Amniotic epithelial cell (primary cell): ENCODE data around the gene S100A4.
"Not testable (repeated sequence)": the region's sequence is repeated elsewhere in the genome, so short reads cannot be mapped to it uniquely, and the experiment has no call there.

ENCODE experiments used
- DNase-seq: peaks from one replicate; pipeline ENCODE4 v3.0.0-alpha.2; 2010; ENCODE audit warnings: low read depth

S100A4 gene

DNA sequence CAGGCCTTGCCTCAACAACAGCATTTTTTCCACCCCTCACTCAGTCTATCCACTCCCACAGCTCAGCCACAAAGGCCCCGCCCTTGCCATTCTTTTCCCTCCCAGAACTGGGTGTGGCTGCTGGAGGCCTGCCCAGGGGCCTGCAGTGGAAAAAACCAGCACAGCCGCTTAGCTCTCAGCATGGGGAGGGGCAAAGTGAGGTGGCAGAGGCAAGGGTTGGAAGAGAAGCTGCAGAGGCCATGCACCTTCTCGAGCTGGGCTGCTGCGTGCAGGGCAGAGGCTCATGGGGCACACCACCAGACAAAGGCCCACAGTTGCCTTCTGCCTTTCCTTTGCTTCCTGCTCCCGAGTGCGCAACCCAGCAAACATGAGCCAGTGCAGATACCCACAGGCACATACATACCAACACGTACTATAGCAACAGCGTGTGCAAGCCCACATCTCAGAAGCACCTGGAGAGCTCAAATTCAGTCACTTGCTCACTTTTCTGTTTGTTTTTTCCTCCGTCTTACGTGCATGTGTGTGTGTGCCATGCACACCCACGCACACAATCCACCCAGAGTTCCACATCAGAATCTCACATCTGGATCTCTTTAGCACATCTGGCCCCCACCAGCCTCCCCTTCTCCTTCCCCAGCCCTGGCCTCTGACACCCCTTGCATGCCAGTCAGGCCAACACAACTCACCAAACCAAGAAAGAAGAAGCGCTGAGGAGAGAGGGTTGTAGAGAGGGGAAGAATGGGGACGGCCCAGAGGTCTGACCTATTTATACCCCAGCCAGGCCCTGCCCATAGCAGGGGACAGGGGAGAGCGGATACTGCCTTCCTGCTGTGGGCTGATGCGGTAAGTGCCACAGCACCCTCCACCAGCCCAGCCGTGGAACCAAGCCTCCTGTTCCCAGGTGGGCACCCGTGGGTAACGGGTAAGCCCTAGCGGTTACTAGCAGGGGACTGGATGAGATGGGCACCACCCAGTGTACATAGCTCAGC is at the start of gene S100A4:
S100A4 (minus strand) TSS at position 740 of the 989 bp plus-strand sequence. CDS start 1,012 bp downstream, outside the sequence.
- DNase-seq: peak; percentile 95

DNA sequence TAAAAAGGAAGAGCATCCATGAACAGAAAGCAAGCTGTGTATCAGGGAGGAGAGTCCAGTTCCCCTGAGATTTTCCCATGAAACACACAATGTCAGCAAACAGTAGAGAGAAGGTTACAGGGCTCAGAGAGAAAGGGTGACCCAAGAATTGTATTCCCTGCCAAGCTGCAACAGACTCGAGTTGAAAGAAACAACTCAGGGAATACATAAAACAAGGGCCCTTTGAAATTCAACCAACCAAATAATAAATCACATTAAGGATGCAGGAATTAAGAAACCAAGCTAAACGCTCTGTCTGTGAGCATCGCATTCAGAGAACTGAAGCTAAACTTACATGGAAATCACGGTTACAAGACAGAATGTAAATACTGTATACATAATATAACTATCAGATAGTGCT is 47.1 kb upstream of the S100A4 start:
- no peak for DNase-seq

DNA sequence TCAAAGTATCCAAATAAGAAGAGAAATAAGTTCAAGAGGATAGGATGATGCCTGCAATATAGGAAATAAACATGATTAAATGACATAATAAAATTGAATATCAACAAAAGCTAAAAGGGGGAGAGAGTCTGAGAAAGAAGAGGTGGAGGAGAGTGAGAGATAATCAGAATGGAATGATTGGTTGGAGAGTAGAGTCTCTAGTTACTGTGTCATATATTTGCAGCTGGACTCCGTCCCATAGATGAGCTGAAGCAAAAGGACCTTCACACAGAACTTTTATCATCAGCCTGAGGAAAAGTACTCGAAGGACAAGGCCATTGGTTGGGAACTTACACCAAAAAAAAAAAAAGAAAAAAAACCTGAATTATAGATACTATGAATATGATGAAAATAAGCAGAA is 42.9 kb upstream of the S100A4 start:
- no peak for DNase-seq

DNA sequence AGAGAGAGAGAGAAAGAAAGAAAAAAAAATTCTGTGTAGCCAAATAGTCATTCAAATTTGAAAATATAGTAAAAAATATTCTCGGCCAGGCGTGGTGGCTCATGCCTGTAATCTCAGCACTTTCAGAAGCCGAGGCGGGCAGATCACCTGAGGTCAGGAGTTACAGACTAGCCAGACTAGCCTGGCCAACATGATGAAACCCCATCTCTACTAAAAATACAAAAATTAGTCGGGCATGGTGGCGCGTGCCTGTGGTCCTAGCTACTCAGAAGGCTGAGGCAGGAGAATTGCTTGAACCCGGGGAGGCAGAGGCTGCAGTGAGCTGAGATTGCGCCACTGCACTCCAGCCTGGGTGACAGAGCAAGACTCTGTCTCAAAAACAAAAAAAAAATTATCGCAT is 42.4 kb upstream of the S100A4 start:
- DNase-seq: not testable (repeated sequence)

DNA sequence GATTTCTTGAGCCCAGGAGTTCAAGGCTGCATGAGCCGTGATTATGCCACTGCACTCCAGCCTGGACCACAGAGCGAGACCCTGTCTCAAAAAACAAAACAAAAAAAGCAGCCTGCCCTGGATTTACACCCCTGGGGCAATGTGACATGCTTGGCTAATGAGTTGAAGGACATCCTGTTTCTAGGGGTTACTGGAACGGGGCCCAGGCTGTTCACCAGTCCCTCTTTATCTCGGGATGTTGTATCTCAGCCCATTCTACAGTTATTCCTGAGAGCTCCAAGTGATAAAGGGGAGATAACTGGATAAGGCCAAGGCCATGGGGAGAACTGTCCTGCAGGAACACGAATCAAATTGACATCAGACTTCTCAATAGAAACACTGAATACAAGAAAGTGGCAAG is 41.7 kb upstream of the S100A4 start:
- no peak for DNase-seq

DNA sequence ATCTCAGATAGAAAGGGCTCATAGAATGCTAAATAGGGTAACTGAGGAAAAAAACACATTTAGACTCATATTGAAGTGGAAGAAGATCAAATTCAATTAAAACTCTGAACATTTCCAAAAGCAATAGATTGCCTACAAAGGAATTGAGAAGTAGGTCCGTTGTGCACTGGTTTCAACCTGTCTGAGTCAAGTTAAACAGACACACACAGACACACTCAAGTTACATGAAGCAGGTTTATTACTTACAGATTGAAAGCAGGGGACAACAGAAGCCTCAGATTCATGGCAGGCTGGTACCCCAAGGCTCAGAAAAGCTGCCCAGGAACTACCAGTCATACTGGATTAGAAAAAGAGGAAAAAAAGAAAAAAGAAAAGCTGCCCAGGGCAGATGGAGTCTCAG is 40.7 kb upstream of the S100A4 start:
- DNase-seq: no peak

DNA sequence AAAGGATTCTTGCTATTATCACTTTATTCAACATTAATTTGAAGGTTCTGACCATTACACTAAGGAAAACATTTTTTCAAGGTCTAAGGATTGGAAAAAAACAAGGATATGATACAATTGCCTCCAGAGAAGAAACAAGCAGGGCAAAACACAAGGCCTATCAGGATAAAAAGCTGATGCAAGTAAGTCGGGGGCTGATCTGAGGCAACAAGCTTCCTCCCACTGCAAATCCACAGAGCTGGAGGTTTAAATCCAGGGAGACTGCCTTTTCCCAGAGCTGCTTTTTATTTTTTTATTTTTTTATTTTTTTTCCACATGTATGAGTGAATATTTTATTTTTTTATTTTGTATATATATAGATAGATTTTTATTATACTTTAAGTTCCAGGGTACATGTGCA is 39.4 kb upstream of the S100A4 start:
- DNase-seq: peak; percentile 31

DNA sequence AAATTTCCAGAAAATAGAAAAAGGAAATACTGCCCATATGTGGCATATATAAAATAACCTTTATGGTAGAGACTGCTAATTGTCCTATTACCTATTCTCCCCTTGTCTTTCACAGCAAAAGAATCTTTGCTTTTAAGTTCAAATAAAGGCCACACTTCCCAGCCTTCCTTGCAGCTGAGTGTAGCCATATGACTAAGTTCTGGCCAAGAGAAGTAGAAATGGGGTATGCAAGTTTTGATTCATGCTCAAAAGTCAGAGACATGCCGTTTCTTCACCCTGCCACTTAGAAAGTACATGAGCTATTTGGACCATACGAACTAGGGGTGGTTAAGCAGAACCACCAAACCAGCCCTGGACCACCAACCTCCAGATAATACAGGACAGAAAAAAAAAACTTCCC is 38.4 kb upstream of the S100A4 start:
- DNase-seq: peak; percentile 35

DNA sequence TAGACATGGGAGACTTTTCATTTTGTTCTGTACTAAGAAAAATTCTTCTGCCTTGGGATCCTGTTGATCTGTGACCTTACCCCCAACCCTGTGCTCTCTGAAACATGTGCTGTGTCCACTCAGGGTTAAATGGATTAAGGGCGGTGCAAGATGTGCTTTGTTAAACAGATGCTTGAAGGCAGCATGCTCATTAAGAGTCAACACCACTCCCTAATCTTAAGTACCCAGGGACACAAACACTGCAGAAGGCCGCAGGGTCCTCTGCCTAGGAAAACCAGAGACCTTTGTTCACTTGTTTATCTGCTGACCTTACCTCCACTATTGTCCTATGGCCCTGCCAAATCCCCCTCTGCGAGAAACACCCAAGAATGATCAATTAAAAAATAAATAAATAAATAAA is 37.9 kb upstream of the S100A4 start:
- DNase-seq: not testable (repeated sequence)

DNA sequence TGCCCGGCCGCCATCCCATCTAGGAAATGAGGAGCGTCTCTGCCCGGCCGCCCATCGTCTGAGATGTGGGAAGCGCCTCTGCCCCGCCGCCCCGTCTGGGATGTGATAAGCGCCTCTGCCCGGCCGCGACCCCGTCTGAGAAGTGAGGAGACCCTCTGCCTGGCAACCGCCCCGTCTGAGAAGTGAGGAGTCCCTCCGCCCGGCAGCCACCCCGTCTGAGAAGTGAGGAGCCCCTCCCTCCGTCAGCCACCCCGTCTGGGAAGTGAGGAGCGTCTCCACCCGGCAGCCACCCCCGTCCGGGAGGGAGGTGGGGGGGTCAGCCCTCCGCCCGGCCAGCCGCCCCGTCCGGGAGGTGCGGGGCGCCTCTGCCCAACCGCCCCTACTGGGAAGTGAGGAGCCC is 37.2 kb upstream of the S100A4 start:
- DNase-seq: not testable (repeated sequence)

DNA sequence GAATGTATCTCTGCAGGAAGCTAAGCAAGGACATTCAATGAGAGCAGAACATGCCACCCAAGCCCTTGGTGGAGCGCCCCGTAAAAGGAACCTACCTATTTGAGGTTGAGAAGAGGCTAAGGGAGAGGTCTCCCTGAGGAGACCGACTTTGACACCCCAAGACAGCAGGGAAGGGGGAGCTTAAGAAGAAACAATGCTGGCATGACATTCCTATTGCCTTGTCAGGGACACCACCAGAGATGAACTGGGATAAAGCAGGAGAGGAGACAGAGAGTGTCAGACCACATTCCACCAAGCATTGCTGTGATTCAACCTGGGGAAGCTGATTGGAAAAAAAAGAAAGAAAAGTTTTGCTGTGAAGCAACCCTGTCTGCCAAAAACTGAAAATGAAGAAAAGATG is 33.3 kb upstream of the S100A4 start:
- no peak for DNase-seq

DNA sequence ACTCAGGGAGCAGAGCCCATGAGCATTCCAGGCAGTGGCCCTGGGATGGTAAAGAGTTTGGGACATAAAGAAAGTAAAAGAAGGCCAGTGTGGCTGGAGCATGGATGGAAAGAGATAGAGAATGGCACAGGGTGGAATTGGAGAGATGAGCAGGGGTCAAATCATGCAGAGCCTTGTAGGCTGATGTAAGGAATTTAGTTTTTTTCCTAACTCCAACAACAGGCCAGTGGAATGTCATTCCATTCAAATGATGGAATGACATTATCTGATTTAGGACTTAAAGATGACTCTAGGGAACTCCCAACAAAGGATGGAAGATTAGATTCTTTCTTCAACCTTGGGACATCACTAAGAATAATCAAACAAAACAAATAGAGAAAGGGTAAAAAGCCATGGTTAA is 32.9 kb upstream of the S100A4 start:
- DNase-seq: peak; percentile 52

DNA sequence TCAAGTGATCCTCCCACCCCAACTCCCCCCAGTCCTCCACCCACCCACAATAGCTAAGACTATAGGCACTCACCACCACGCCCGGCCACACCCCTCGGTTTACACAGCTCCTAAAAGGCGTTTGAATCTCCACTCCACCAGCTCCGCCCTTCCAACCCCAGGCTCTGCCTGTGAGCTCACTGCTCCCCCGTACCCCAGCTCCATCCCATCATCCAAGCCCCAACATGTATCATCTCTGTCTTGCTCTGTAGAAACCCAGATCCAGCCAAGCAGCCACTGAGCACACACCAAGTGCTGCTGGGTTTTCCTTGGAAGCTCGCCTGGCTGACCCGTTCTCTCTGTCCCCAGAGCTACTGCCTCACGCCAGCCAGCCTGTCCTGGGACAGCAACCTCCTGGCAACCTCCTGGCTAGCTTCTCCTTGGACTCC is 32.0 kb upstream of the S100A4 start:
- no peak for DNase-seq

DNA sequence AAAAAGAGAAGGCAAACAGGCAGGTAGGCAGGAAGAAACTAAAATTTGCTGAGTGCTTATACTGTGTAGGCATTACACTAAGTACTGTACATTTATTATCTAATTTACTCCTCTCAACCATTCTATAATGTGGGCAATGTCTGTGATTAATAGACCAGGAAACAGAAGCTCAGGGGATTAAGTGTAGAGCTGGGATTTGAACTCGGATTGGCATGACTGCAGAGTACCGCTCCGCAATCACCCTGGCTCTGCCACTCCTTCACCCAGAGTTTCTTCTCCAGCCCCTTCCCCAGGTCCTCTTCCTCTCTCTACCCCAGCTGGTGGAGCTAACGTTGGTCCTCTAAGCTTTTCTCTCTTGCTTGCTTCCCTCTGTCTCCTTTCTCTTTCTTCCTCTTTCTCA is 31.5 kb upstream of the S100A4 start:
- DNase-seq: no peak

DNA sequence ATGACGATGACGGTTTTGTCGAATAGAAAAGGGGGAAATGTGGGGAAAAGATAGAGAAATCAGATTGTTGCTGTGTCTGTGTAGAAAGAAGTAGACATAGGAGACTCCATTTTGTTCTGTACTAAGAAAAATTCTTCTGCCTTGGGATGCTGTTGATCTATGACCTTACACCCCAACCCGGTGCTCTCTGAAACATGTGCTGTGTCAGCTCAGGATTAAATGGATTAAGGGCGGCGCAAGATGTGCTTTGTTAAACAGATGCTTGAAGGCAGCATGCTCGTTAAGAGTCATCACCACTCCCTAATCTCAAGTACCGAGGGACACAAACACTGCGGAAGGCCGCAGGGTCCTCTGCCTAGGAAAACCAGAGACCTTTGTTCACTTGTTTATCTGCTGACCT is 29.9 kb upstream of the S100A4 start:
- DNase-seq: peak; percentile 14

DNA sequence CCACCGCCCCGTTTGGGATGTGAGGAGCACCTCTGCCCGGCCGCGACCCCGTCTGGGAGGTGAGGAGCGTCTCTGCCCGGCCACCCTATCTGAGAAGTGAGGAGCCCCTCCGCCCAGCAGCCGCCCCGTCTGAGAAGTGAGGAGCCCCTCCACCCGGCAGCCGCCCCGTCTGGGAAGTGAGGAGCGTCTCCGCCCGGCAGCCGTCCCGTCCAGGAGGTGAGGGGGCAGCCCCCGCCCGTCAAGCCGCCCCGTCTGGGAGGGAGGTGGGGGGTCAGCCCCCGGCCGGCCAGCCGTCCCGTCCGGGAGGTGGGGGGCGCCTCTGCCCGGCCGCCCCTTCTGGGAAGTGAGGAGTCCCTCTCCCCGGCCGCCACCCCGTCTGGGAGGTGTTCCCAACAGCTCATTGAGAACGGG is 29.5 kb upstream of the S100A4 start:
- not testable (repeated sequence) for DNase-seq

DNA sequence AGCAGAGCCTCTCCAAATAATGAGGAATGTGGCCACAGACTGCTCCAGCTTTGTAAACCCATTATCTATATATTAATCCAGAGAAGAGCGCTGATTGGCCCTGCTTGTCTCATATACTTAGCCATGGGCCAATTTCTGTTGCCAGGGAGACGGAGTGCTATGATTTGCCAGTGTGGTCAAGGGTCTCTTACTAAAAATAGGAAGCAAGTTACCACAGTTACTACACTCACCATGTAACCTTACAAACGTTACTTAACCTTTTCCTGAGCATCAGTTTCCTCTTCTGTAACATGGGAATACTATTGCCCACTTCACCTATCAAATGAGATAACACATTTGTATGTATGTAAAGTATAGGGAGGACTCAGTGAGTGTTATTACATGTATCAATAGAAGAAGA is 27.7 kb upstream of the S100A4 start:
- DNase-seq: peak; percentile 11

DNA sequence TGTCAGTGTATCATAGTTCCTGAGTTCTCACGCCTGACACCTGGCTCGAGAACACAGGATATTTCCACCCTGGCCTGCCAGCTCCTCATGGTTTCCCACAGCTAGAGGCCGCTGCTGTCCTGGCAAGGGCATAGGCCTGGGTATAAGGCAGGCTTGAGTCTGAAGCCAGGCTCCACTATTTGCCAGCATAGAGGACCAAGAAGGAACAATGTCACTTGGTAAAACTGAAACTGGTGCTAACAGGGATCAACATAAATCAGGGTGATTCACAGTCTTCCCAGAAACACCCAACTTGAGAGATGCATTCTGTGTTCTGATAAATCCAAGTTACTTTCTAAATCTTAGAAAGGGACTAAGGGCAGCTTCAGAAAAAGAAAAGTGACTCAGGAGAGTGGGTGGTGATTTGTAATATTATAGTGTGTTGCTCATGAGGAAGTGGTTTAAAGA is 27.0 kb upstream of the S100A4 start:
- DNase-seq: peak; percentile 81

DNA sequence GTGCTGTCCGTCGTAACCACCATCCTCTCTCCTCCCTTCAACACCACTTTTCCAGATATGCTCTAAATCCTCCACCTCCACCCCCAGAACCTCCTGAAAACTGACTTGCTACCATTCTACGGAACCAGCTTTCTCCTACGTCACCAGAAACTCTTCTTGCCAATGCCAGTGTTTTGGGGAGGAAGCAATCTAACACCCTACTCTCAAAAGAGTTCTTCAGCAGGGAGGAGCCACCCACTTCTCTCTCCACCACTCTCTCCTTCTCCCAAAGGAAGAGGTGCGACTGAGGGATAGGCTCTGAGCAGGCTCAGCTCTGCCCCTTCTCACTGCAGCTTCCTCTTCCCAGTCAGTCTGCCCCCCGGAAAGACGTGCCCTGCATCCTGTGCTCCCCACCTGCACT is 26.1 kb upstream of the S100A4 start:
- DNase-seq: no peak

DNA sequence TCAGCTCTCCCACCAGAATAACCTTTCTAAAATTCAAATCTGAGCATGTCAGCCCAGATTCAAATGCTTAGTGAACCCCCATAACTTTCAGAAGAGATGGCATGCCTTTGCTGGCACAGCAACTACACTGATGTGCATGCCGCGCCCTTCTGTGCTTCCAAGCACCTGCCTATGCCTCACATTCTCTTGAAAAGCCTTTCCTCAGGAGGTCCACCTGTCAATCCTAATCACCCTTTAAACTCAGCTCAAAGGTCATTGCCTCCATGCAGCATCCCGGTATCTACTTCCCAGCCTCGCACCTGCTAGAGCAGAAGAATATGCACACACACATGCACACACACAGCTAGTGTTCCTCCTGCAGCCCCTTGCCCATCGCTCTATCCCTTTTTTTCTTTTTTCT is 25.3 kb upstream of the S100A4 start:
- no peak for DNase-seq

DNA sequence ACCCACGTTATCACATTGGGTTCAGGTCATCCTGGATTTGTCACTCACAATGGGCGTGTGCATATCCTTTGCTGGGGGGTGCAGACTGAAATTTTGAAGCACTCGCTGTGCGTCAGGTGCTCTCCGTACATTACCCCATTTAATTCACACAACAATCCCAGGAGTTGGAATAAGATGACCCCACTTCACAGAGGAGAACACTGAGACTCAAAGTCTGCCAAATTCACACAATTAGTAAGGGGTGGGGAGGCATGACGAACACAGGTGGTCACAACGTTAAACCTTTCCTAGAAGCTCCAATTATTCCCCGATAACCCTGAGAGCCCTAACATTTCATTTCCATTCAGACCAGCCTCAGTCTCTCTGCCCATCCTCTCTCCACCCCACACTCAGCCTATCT is 23.9 kb upstream of the S100A4 start:
- DNase-seq: no peak

DNA sequence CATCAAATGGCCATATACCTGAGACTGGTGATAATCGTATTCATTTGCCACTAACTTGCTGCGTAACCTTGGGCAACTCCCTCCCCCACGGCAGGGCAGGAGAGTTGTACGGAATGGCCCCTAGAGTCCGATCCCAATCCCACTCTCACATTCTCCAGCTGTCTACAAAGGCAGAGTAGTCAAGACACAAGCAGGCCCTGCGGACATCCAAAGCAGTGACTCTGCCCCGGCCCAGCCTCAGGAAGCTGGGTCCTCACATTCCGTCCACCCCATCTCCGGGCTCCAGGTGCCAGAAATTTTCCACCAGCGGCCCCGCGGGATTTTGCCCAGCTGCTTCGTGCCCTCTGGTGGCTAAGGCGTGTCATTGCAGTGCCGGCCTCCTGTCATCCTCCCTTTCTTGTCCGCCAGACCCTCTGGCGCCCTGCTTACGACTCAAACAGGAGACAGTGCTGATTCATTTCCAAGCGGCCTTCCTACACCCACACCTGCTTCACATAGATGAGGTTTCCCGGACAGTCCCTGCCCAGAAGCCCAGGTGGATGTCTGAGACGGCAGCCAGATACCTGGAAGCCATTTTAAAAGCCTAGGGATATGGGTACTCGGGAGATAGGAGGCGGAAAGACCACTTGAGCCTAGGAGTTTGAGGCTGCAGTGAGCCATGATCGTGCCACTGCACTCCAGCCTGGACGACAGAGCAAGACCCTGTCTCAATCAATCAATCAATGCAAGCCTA is 22.9 kb upstream of the S100A4 start:
- DNase-seq: peak; percentile 72
